Panc1 (cell line): ENCODE data around the gene KMT2B. TPM values are rescaled to one million over a fixed set of nuclear protein-coding genes. Genes with fewer than 3 reads are reported as not detected.

Experiments
- ATAC-seq: fragments of 200-7000 bp; cut with Tn5 transposase; 2 replicates; pipeline ENCODE4 v1.9.1; 2020; ENCODE audit warnings: mild to moderate bottlenecking, moderate library complexity
- BruUV-seq: library from RNA; stranded (reverse); fragments of 400-500 nt; replicated peaks from 2 replicates; lab custom pipeline; 2021; lab: Mats Ljungman, UMichigan
- CTCF ChIA-PET: fragments of 300-600 bp; sonication (Branson Sonifier 250); formaldehyde crosslinking; loops from one replicate; lab custom pipeline; 2022; ENCODE audit warnings: antibody characterized with exemption; lab: Charles Lee
- POLR2A ChIA-PET: fragments of 300-600 bp; sonication (Branson Sonifier 250); formaldehyde crosslinking; loops from one replicate; lab custom pipeline; 2022; ENCODE audit warnings: antibody characterized with exemption; lab: Charles Lee
- DNase-seq: peaks from one replicate; pipeline ENCODE4 v3.0.0-alpha.2; 2010; ENCODE audit warnings: low read depth, low spot score
- H3K27ac ChIP-seq: 2 replicates; pipeline ENCODE4 v1.5.1; 2011; ENCODE audit warnings: mild to moderate bottlenecking, low read length, inconsistent platforms
- H3K27me3 ChIP-seq: fragments of 200-500 bp; sonication (Bioruptor generic); 2 replicates; pipeline ENCODE4 v1.6.0; 2014; ENCODE audit warnings: low read length, inconsistent platforms; ENCODE audit not compliant: control insufficient read depth, insufficient read depth
- H3K36me3 ChIP-seq: fragments of 200-500 bp; sonication (Bioruptor generic); 2 replicates; pipeline ENCODE4 v1.5.1; 2014; ENCODE audit warnings: inconsistent platforms, mild to moderate bottlenecking, low read length, moderate library complexity; ENCODE audit not compliant: control insufficient read depth, insufficient read depth
- H3K4me1 ChIP-seq: 2 replicates; pipeline ENCODE4 v1.5.1; 2011; ENCODE audit warnings: inconsistent platforms, mild to moderate bottlenecking, low read length, moderate library complexity; ENCODE audit not compliant: control insufficient read depth, insufficient read depth
- H3K4me3 ChIP-seq, 2 experiments: 2 replicates each; pipeline ENCODE4 v1.5.1; 2011 to 2012; ENCODE audit warnings: low read depth in 2 of 2, low read length in 2 of 2, mild to moderate bottlenecking in 2 of 2, inconsistent platforms in 1 of 2, moderate library complexity in 1 of 2
- H3K9me3 ChIP-seq: fragments of 200-500 bp; sonication (Bioruptor generic); 2 replicates; pipeline ENCODE4 v1.5.1; 2014; ENCODE audit warnings: low read depth, mild to moderate bottlenecking, inconsistent platforms, low read length, moderate library complexity; ENCODE audit not compliant: control insufficient read depth, insufficient read depth
- CTCF ChIP-seq: fragments of 450-650 bp; IDR thresholded peaks from 2 replicates; pipeline ENCODE4 v1.5.1; 2017; ENCODE audit warnings: mild to moderate bottlenecking
- POLR2AphosphoS5 ChIP-seq: IDR thresholded peaks from 2 replicates; pipeline ENCODE4 v1.6.1; 2012; ENCODE audit warnings: mild to moderate bottlenecking, low read depth, low read length, moderate library complexity
- REST ChIP-seq, 2 experiments: IDR thresholded peaks; 2 replicates each; pipeline ENCODE4 v1.6.1; 2011 to 2012; ENCODE audit warnings: low read depth in 2 of 2, control low read depth in 1 of 2, low read length in 1 of 2, mild to moderate bottlenecking in 1 of 2, moderate library complexity in 1 of 2; ENCODE audit not compliant: insufficient read depth in 1 of 2
- SIN3A ChIP-seq: IDR thresholded peaks from 2 replicates; pipeline ENCODE4 v1.6.1; 2012; ENCODE audit warnings: low read depth, mild to moderate bottlenecking, low read length, moderate library complexity, borderline replicate concordance; ENCODE audit not compliant: insufficient read depth
- TCF7L2 ChIP-seq: IDR thresholded peaks from 2 replicates; pipeline ENCODE4 v1.6.1; 2011; ENCODE audit warnings: mild to moderate bottlenecking, low read depth, low read length, inconsistent platforms
- in situ Hi-C: cut with HindIII; loops from 2 replicates; pipeline ENCODE4 v1.10.0; 2016; ENCODE audit warnings: low sequenced_read_pairs, low pct_unique_long_range_greater_than_20kb
- intact Hi-C: fragments of 100-400 bp; cut with micrococcal nuclease; formaldehyde crosslinking; loops from one replicate; pipeline ENCODE4 v1.10.0; 2022; ENCODE audit not compliant: unreplicated experiment
- total RNA-seq: library from RNA; stranded (reverse); gene quantifications from one replicate; pipeline ENCODE4 v1.2.1, GENCODE V29; 2021; ENCODE audit not compliant: unreplicated experiment

The KMT2B gene
- total RNA-seq, 1 experiment from 2014 or later, result 68.8 TPM

DNA sequence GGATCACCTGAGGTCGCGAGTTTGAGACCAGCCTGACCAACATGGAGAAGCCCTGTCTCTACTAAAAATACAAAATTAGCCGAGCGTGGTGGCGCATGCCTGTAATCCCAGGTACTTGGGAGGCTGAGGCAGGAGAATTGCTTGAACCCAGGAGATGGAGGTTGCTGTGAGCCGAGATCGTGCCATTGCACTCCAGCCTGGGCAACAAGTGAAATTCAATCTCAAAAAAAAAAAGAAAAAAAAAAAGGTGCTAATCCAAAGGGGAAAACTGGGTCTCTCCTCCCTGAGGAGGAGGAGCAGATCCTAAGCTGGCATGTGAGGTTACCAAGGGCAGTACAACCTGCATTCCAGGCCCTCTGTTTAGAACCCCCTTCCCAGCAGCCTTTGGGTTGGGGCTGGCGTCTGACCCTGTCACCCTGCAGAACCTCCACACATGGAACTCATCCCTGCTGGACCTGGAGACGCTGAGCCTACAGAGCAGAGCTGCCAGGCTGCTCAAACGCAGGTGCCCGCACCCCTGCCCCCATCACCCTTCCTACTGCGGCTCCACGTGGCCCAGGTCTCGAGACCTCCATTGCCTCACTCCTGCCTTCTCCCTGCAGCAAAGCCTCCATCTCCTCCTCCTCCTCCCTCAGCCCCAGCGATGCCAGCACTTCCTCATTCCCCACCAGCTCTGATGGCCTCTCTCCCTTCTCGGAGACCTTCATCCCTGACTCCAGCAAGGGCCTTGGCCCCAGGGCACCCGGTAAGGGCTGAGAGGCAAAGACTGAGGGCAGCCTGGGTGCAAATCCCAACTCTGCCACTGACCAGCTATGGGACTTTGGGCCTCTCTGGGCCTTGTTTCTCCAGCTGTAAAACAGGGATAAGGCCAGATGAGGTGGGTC, 46.9 kb downstream of the KMT2B start:
- peaks cover under 1% of the 10 kb centered on the region; the same call in 1 of the 2 replicates for H3K4me1 ChIP-seq
- no peaks in the 10 kb centered on the region for H3K27me3 ChIP-seq
- ChIA-PET CTCF (no interaction called here), POLR2A (no interaction called here)
- no peak for ATAC-seq
- DNase-seq, result no peak
- no peak overlapping the region for H3K27ac ChIP-seq
- no peak overlapping the region for H3K4me3 ChIP-seq
- intact Hi-C loops, result no loop called here
- BruUV-seq, result TSS peak; percentile 64
- in situ Hi-C loops, result no loop called here
- no peak for TF ChIP-seq TCF7L2
- TF ChIP-seq REST (IDR thresholded peaks at IDR 0.05; ENCODE audit: insufficient read depth in 1 of 2, low read depth in 2 of 2, low read length in 1 of 2), result no peak
- no peak for TF ChIP-seq POLR2AphosphoS5
- TF ChIP-seq CTCF, result no peak
- TF ChIP-seq SIN3A, result no peak
- H3K9me3 ChIP-seq, result no peaks in the 10 kb centered on the region
- no peaks in the 10 kb centered on the region for H3K36me3 ChIP-seq

GRCh38 chr19:35766571-35767104, 48.8 kb downstream of the KMT2B start:
- intact Hi-C loops, result no loop called here
- CTCF ChIA-PET, result no interaction called here
- Histone ChIP-seq H3K4me1 (no peaks in the 10 kb centered on the region), H3K27me3 (no peaks in the 10 kb centered on the region), H3K27ac (no peak overlapping the region), H3K9me3 (no peaks in the 10 kb centered on the region), H3K36me3 (no peaks in the 10 kb centered on the region), H3K4me3 (no peak overlapping the region)
- DNase-seq (no peak), ATAC-seq (peak; percentile 18; the same call in 1 of the 2 replicates)
- in situ Hi-C loops, result no loop called here
- POLR2A ChIA-PET, result no interaction called here
- no TSS peak for BruUV-seq
- no peak for TF ChIP-seq REST (IDR thresholded peaks at IDR 0.05; ENCODE audit: insufficient read depth in 1 of 2, low read depth in 2 of 2, low read length in 1 of 2)
- no peak for TF ChIP-seq SIN3A
- TF ChIP-seq POLR2AphosphoS5, result no peak
- no peak for TF ChIP-seq CTCF
- no peak for TF ChIP-seq TCF7L2
